Neural cell (in vitro differentiated cells): ENCODE results near the gene GRK4.

Experiments
- EP300 ChIP-seq: fragments of 450-650 bp; conservative IDR thresholded peaks from 2 replicates; pipeline ENCODE4 v1.6.1; 2014; ENCODE audit warnings: antibody characterized with exemption, mild to moderate bottlenecking, moderate library complexity; ENCODE audit not compliant: poor library complexity, severe bottlenecking
- EZH2 ChIP-seq: fragments of 200-600, 300-800 bp; shearing (Covaris generic), sonication (generic); IDR thresholded peaks from 2 replicates; pipeline ENCODE4 v1.6.1; 2014; ENCODE audit warnings: antibody characterized with exemption, low read length, borderline replicate concordance, mild to moderate bottlenecking; ENCODE audit not compliant: insufficient read depth, poor library complexity, severe bottlenecking
- MXI1 ChIP-seq: fragments of 450-650 bp; conservative IDR thresholded peaks from 2 replicates; pipeline ENCODE4 v1.6.1; 2014; ENCODE audit warnings: antibody characterized with exemption, mild to moderate bottlenecking; ENCODE audit not compliant: poor library complexity, severe bottlenecking
- POLR2AphosphoS5 ChIP-seq: IDR thresholded peaks from 2 replicates; pipeline ENCODE4 v1.6.1; 2012
- RAD21 ChIP-seq: fragments of 450-650 bp; conservative IDR thresholded peaks from 2 replicates; pipeline ENCODE4 v1.6.1; 2014; ENCODE audit warnings: antibody characterized with exemption, mild to moderate bottlenecking, moderate library complexity
- SMC3 ChIP-seq: fragments of 450-650 bp; conservative IDR thresholded peaks from 2 replicates; pipeline ENCODE4 v1.6.1; 2014; ENCODE audit warnings: antibody characterized with exemption, mild to moderate bottlenecking, moderate library complexity; ENCODE audit not compliant: poor library complexity
- TAF1 ChIP-seq: IDR thresholded peaks from 2 replicates; pipeline ENCODE4 v1.6.1; 2012; ENCODE audit warnings: low read depth
- TF ChIP-seq, protein P1 (sequence below): fragments of 450-650 bp; IDR thresholded peaks from 2 replicates; pipeline ENCODE4 v1.5.1; 2014; ENCODE audit warnings: antibody characterized with exemption, mild to moderate bottlenecking, moderate library complexity; ENCODE audit not compliant: poor library complexity, severe bottlenecking

DNA sequence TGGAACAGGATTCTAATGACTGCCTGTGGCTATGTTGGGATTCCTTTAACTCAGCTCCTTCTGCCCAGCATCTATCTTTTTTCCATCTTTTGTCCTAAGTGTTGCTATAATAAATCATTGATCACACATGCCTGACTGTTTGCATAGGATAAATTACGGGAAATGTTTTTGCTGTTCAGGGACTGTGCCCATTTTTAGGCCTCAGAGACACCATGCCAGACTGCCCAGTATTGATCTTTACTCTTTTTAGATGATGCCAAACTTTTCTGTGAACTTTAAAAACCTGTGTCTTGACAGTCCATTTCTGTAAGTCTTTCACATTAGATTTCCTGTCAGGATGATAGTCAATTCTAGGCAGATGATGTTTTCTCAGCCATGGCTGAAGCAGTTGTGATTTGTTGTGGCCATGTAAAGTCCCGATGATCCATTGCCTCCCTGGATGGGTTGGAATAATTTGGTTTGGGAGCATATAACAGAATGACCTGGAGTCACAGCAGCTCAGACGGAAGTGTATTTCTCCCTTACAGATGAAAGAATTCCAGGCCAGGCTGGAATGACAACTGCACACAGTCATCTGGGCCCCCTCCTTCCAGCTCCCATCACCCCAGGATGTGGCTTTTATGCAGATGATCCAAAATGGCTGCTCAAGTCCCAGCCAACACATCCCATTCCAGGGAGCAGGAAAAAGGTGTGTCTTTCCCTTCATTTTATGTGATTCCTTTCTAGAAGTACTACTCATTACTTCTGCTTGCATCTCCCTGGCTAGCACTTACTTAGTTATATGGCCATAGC is 107.5 kb downstream of the GRK4 start:
- TF ChIP-seq, protein P1, sequence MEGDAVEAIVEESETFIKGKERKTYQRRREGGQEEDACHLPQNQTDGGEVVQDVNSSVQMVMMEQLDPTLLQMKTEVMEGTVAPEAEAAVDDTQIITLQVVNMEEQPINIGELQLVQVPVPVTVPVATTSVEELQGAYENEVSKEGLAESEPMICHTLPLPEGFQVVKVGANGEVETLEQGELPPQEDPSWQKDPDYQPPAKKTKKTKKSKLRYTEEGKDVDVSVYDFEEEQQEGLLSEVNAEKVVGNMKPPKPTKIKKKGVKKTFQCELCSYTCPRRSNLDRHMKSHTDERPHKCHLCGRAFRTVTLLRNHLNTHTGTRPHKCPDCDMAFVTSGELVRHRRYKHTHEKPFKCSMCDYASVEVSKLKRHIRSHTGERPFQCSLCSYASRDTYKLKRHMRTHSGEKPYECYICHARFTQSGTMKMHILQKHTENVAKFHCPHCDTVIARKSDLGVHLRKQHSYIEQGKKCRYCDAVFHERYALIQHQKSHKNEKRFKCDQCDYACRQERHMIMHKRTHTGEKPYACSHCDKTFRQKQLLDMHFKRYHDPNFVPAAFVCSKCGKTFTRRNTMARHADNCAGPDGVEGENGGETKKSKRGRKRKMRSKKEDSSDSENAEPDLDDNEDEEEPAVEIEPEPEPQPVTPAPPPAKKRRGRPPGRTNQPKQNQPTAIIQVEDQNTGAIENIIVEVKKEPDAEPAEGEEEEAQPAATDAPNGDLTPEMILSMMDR = no peak
- TF ChIP-seq SMC3 (no peak), EZH2 (no peak), POLR2AphosphoS5 (no peak), MXI1 (no peak), TAF1 (no peak), RAD21 (no peak), EP300 (no peak)
